ENCODE results near the gene LHX3.

Gene LHX3

DNA sequence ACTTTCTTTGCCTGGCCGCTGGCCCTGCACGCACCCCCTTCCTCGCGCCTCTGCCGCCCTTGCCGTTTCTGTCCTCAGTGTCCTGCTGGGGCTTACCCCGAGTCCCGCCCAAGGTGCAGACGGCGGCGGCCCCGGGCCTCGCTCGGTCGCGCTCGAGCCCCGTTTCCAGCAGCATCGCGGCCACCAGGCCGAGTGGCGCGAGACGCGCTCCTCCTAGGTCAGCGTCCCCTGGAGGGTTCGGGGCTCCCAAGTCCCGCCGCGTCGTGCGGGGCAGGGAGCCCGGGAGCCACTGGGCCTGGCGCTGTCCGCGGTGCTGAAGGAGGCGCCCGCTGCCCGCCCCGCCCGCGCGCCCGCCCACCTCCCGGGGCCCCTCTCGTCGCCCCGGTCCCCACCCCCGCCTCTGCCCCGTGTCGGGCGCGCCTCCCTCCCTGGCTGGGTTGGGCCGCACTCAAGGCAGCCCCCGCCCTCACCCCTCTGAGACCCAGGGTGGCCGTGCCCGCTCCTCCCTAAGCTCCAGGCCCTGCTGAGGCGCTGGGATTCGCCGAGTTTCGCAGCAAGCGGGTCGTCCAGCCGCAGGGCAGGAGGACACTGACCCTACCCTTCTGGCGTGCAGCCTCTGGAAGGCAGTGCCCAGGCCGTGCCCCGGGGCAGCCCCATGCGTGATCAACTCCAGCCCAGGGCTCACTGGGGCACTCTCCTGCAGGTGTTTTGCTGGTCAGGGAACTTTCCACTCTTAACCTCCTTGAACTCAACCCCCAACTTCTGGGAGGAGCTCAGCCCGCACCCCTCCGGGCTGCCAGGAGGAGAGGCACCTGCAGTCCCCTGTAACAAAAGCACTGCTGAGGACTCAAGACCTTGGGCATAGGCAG lies at the start of gene LHX3:
LHX3 (minus strand) TSS at position 291 of the 869 bp plus-strand sequence; CDS start at position 175, 116 bp downstream.
- DNase-seq, result no peak

DNA sequence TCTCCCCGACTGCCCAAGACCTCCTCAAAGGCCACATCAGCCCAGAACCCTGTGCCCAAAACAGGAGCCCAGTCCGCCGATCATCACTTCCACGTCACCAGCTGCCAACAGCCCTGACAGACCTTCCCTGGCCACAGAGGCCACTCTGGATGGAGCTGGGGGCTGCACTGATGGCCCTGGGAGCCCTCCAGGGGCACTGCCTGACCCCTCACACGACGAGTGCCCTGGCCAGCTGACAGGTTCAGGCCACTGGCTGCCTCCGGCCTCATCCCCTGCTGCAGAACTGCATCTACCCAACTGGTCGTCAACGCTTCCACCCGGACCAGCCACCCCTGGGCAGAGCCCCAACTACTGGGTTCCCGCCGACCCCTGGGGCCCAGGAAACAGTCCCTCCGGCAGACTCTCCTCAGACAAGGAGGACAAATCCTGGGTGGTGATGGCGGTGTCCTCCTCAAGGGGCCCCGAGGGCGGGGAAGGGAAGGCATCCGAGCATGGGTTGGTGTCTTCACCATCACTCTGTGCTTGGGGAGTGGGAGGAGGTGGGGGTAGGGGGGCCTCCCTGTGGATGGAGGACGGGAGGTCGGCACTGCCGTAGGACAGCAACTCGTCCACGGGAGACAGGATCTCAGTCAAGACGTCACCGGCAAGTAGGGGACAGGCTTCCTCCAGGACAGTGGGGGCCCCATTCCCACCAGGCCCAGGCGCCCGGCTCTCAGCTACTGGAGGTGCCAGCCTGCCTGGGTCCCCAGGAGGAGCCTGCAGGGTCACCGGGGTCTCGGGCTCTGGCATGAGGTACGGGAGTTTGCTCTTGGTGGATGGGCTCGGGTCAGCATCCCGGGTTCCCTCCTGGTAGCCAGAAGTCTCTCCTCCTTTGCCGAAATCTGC lies 48.6 kb upstream of the LHX3 start:
- no peak for DNase-seq

DNA sequence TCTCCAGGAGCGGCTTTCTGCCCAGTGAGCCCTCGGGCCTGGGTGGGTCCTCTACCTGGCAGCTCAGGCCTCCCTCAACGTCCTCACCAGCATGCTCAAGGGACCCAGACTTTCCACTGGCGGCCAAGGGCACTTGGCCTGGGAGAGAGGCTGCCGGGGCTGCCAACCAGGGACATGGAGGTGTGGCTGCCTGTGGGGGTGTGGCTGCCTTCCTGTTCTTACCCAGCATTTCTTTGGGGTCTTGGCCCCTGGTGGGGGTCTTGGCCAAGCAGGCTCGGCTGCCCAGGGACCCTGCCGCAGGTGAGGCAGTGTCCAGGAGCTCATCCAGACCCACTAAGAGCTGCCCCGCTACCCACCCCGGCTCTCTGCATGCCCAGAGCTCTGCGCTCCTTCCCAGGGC lies 47.9 kb upstream of the LHX3 start:
- no peak for DNase-seq

- no peak for DNase-seq
Measured at GRCh38 chr9:136252281-136252680, 47.4 kb upstream of the LHX3 start.

- no peak for DNase-seq
Measured at GRCh38 chr9:136251264-136252115, 46.6 kb upstream of the LHX3 start.

DNA sequence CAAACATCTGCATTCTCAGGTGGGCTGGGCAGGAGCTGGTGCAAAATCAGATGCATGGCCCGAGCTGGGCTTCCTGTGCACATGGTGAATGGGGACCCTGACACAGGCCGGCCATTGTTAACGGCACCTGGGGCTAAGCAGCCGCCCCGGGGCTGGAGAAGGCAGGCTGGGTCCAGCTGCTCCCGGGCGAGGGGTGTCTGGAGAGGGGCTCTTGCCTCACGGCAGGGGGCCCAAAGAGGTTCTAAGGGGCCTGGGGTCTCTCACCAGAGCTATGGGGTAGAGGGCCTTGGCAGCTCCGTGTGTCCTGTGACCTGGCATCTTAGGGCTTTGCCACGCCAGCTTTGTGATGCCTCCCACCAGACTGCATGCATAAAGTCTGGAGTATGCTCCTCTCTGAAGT lies 45.7 kb upstream of the LHX3 start:
- no peak for DNase-seq

DNA sequence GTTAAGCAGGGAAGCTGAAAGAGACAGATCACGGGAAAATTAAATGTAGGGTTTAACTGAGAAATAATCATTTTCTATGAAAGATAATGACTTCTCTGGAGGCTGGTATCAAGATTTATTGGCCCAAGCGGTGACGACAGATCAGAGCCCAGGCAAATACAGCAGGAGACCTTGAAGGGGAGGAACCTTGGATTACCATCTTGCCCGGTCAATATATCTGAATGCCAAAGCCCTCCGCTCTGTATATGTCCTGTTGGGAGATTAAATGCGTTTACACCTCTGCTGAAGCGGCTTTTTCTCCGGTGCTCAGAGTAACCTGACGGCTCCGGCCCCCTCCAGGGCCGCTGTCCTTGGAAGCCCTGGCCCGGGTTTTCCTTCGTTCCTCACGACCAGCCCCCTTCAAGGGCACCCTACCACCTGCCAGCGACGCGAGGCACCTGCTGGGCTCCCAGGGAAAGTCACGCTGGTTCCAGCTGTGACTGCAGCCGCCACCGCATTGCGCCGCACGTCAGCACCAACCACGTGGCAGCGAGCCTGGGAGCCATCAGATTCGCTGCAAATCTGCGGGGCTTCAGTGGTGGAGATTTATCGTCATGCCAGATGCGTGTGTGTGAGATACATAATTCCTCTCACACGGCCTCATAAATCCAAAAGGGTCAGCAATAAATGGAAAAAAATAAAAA lies 45.1 kb upstream of the LHX3 start:
- DNase-seq, result no peak

DNA sequence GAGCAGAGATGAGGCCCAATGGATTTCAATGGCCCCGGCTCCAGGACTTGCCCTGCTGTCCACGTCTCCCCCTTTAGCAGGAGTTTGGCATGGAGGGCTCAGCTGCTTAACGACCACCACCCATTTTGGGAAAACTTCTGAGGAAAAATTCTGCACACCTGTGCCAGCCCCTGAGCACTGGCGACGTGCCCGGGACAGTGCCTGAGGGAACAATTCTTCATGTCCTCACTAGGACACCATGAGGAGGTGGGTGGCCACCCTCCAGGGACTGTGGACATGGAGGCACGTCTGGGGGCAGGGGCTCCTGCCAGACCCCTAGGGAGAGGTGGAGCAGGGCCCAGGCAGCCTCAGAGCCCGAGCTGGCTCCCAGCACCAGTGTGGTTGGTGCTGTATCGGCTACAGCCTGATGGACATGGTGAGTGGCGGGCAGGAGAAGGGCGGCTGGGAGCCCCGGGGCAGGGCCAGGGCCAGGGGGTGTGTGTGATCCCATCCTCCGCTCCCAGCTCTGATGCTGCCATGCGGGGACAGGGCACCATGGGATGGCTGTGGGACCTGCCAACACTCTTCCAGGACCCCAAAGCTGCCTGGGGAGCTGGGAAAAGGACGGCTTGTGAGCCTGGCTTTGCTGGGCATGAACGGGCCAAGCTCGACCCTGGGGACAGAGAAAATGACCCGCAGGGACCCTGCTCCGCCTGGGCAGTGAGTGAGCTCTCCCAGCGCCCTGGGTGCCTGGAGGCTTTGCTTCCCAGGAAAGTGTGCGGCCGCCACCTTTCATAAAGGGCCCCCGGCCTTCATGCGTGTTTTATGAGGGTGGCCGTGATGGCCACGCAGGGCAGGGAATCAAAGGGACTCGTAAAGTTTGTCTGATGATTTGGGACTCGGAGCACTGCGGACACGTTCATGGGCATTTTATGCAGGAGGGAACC lies 44.3 kb upstream of the LHX3 start:
- DNase-seq, result no peak

GRCh38 chr9:136247947-136248637 lies 43.2 kb upstream of the LHX3 start:
- DNase-seq, result no peak

DNA sequence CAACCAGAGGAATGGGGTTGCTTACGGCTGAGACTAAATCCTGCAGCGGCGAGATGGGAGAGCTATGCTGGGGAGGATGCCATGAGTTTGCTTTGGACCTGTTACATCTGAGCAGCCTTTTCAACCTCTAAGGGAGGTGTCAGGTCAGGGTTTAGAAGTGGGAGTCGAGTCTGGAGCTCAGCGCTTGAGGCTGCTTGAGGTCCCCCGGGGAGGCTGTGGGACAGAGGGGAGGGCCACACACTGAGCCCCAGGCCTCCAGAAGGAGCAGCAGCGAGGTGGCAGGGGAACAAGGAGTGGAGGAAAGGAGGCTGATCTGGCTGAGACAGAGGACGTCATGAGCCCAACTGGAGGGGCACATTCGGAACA lies 42.6 kb upstream of the LHX3 start:
- no peak for DNase-seq

DNA sequence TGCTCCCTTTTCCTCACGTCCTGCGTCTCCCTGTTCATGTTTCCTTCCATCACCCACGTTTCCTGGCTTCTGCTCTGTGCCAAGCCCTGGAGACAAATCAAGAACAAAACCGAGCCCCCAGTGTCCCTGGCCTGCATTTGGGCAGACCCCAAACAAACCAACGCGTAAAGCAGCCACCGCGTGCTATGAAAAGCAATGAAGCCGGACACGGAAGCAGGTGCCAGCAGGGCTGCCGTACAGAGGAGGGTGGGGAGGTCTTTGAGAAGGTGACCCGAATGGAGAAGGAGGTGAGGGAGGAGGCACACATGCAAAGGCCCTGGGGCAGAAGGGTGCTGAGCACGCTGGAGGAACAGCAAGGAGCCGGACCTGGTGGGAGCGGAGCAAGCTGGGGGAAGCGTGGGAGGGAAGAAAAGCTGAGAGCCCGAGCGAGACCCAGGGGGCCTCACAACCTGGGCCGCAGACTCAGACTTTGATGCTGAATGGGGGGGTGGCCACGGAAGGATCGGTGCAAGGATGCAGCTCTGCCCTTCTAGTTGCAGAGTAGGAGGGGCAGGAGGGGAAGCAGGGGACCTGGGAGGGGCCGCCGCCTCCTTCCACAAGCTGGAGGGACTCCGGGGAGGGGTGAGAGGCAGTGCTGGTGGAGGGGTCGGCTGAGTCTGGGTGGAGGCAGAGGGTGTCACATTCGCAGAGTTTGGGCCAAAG lies 42.1 kb upstream of the LHX3 start:
- DNase-seq, result no peak

GRCh38 chr9:136245219-136246150 lies 40.6 kb upstream of the LHX3 start, which contains the start of gene QSOX2:
Gene QSOX2, minus strand, starts transcription at chr9:136245812. Its CDS starts 9 bp downstream, at chr9:136245803.
- DNase-seq, result peak; percentile 81

- no peak for DNase-seq
Measured at GRCh38 chr9:136244969-136245218, 40.0 kb upstream of the LHX3 start.

GRCh38 chr9:136244122-136244968 lies 39.4 kb upstream of the LHX3 start:
- DNase-seq, result no peak

DNA sequence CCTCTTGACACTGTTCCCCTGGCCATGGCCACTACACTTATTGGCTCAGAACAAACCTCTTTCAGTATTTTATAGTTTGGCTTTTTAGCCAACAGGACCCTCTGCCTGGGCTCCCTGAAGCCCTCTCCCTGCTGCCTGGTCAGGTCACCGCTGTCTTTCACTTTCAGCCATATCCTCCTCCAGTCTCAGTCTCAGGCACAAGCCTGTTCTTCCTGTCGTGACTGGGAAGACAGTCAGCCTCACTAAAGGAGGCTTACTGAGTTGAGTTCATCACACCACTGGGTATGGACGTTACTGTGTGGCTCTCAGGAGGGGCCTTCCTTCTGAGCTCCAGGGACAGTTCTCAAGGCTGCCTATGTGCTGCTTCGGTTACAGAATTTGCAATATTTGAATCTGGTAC lies 38.7 kb upstream of the LHX3 start:
- DNase-seq, result no peak

DNA sequence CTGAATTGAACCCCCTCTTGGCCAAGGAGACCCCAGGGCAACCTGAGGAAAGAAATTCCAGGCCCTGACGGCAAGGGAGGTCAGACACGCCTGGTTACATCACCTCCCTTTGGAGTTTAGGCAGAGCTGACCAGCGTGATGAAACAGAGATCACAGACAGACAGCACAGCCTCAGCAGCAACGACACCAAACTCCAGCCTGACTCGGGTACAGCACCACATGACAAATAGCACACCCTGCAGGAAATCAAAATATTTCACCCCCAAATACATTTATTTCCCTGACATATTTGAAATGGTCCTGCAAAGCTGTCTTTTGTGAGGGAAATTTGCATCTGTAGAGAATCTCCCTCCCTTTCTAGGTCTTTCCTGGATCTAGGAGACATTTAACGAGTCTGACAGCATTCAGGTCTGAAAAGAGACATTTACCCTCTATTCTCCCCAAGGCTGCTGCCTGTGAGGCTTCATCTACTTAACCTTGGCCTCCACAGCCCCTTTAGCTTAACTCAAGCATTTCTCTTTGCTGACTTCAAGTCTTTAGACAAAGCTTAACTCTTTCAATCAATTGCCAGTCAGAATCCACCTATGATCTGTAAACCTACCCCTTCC lies 38.1 kb upstream of the LHX3 start:
- no peak for DNase-seq

DNA sequence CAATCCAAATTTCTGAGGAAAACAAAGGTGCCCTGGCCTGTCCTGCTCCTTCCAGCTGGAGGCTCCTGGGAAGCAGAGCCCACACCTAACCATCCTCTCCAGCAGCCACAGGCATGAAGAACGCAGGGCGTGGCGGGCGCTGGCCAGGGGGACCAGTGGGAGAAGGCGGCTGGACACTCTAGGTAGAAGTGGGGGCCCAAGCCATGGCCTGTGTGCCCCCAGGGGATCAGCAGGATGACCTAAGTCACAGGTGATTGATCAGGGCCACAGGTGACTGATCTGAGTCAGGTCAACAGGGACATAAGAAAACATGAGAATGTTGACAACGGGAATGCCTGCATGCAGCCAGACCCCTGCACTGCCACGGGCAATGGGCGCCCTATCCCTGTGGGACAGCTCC lies 37.3 kb upstream of the LHX3 start:
- no peak for DNase-seq

DNA sequence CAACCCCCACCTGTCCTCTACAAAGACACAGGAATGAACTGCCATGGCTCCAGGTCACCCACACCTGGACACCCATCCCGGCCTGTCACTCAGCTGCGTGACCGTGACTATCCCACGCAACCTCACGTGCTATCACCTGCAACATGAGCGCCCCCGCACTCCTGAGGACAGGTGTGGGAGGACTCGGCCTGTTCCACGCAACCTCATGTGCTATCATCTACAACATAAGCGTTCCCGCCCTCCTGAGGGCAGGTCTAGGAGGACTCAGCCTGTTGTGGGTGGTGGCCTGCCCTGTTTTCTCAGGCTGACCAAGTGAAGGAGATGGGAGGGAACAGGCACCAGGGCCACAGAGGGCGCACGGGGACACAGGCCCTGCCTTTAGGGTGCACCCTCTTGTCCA lies 36.6 kb upstream of the LHX3 start:
- no peak for DNase-seq
